Gastroesophageal sphincter (tissue), 3 donors: ENCODE results near the gene GRAMD1A.

Source experiments
- CTCF ChIP-seq, 4 experiments: fragments of 200-600 bp in 2 of 4; fragments of 450-650 bp in 2 of 4; sonication (generic) in 1 of 4; IDR thresholded peaks; one replicate each; pipeline ENCODE4 v1.5.1; 2017 to 2019; ENCODE audit warnings: antibody characterized with exemption in 4 of 4, mild to moderate bottlenecking in 2 of 4, moderate library complexity in 2 of 4
- POLR2AphosphoS5 ChIP-seq: sonication (generic); formaldehyde crosslinking; IDR thresholded peaks from one replicate; pipeline ENCODE4 v1.6.1; 2017; ENCODE audit warnings: antibody characterized with exemption

- TF ChIP-seq POLR2AphosphoS5 (no peak), CTCF (IDR thresholded peaks at IDR 0.05) (no peak)
These were observed 23.5 kb upstream of the GRAMD1A start for GRCh38 chr19:34976611-34977010.
